PFSK-1 (cell line): ENCODE measurements around the gene MAPK7.

Experiments used
- POLR2AphosphoS5 ChIP-seq: IDR thresholded peaks from 2 replicates; pipeline ENCODE4 v1.6.1; 2012; ENCODE audit warnings: low read depth, mild to moderate bottlenecking, control low read depth, low read length, moderate library complexity
- SIN3A ChIP-seq: IDR thresholded peaks from 2 replicates; pipeline ENCODE4 v1.6.1; 2012; ENCODE audit warnings: mild to moderate bottlenecking, low read length, moderate library complexity, borderline replicate concordance; ENCODE audit not compliant: insufficient read depth
- TF ChIP-seq, protein P1 (sequence below), 2 experiments: IDR thresholded peaks; 2 replicates each; pipeline versions ENCODE4 v1.6.1 to v1.8.0; 2011 to 2012; ENCODE audit warnings: low read depth in 2 of 2, low read length in 2 of 2, control low read depth in 1 of 2, inconsistent platforms in 1 of 2, mild to moderate bottlenecking in 1 of 2, moderate library complexity in 1 of 2; ENCODE audit not compliant: insufficient read depth in 1 of 2

DNA sequence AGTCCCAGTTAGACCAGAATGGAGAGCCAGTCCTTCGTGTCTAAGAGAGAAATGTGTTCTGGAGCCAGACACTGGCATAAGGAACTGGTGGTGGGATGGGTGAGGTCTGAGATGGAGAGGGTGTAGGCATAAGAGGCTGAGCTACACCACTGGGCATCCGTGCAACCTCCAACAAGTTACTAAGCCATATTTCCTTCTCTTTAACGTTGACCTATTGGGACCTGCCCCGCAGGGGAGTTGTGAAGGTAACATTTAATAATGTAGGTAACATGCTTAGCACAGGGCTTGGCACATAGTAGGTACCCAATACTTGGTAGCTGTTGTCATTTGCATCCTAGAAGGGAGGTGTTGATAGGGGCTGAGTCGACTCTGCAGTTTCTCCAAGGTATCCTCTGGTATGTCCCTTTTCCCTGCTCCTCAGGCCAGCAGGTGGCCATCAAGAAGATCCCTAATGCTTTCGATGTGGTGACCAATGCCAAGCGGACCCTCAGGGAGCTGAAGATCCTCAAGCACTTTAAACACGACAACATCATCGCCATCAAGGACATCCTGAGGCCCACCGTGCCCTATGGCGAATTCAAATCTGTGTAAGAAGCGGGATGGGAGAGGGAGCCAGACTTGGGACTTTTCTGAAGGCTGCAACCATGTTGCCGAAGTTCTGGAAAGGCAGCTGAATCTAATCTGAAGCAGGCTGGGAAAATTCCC lies 1.2 kb downstream of the MAPK7 start:
- TF ChIP-seq POLR2AphosphoS5 (no peak), SIN3A (no peak)
- TF ChIP-seq, protein P1, sequence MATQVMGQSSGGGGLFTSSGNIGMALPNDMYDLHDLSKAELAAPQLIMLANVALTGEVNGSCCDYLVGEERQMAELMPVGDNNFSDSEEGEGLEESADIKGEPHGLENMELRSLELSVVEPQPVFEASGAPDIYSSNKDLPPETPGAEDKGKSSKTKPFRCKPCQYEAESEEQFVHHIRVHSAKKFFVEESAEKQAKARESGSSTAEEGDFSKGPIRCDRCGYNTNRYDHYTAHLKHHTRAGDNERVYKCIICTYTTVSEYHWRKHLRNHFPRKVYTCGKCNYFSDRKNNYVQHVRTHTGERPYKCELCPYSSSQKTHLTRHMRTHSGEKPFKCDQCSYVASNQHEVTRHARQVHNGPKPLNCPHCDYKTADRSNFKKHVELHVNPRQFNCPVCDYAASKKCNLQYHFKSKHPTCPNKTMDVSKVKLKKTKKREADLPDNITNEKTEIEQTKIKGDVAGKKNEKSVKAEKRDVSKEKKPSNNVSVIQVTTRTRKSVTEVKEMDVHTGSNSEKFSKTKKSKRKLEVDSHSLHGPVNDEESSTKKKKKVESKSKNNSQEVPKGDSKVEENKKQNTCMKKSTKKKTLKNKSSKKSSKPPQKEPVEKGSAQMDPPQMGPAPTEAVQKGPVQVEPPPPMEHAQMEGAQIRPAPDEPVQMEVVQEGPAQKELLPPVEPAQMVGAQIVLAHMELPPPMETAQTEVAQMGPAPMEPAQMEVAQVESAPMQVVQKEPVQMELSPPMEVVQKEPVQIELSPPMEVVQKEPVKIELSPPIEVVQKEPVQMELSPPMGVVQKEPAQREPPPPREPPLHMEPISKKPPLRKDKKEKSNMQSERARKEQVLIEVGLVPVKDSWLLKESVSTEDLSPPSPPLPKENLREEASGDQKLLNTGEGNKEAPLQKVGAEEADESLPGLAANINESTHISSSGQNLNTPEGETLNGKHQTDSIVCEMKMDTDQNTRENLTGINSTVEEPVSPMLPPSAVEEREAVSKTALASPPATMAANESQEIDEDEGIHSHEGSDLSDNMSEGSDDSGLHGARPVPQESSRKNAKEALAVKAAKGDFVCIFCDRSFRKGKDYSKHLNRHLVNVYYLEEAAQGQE (IDR thresholded peaks at IDR 0.05; ENCODE audit: insufficient read depth in 1 of 2, low read depth in 2 of 2, low read length in 2 of 2) = no peak
